ENCODE measurements around the gene TMEM185B. TPM values are rescaled to one million over a fixed set of nuclear protein-coding genes. Genes with fewer than 3 reads are reported as not detected.
"Not testable (repeated sequence)": the region's sequence is repeated elsewhere in the genome, so short reads cannot be mapped to it uniquely, and the experiment has no call there.

Gene TMEM185B
- total RNA-seq, 3 donors from 2014 or later = 35.0 to 38.4 (median 36.3) TPM

DNA sequence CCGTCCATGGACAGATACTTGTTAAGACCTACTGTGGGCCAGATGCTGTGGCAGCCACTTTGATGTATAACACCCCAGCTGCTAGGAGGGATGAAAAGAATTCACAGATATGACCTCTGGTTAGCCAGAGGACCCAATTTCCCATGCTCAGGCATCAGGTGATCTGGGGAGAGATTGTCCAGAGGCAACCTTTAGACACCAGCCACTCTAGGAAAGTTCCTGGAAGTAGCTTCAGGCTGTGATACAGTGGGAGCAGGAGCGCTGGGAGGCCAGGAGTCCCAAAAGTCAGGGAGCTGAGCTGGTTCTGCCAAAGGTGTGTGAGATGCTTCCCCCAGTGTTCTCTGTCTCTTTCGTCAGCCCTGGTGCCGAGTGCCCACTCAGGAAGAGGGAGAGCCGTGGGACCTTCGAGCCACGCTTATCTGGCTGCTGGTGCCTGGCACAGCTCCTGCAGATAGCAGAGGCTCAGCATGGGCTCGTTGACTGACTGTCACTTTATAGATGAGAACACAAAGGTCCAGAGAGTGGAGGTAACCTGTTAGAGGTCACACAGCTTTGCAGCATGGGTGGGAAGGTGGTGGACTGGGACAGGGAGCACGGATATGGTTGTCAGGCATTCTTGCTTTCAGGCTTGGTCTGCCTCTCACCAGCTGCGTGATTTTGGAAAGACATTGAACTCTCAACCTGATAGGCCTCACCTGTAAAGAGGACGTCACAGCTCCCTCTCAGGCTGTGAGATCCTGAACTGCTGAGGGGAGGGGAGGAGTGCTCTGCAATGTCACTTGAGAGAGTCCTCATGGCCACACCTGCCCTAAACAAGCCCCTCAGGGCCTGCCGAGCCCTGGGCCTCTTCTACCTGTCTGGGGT lies 21.7 kb upstream of the TMEM185B start:
- H3K4me3 Mint-ChIP-seq = no peak overlapping the region
- H3K4me1 Mint-ChIP-seq (ENCODE audit: low read depth) = no peaks in the 10 kb centered on the region

DNA sequence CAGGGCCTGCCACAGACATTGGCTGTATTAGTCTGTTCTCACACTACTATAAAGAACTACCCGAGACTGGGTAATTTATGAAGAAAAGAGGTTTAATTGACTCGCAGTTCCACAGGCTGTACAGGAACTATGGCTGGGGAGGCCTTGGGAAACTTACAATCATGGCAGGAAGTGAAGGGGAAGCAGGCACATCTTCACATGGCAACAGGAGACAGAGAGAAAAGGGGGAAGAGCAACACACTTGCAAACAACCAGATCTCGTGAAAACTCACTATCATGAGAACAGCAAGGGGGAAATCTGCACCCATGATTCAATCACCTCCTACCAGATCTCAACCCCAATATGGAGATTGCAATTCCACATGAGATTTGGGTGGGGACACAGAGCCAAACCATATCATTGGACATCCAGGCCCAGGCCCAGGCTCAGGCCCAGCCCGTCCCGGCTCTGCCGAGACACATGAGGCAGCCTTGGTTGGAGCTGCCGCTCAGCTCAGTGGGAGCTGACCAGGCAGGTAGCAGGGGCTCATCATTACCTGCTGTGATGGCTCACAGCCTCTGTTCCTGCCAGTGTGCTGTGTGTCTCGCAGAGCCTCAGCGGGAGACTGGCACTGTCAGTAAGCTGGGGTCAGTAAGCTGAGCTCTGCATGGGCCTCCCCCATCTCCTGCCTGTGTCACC lies 20.8 kb upstream of the TMEM185B start:
- Mint-ChIP-seq H3K36me3 (ENCODE audit: insufficient read depth) (no peaks in the 10 kb centered on the region), H3K4me1 (ENCODE audit: low read depth) (no peaks in the 10 kb centered on the region), H3K4me3 (no peak overlapping the region), H3K27me3 (ENCODE audit: low read depth) (peaks cover 6% of the 10 kb centered on the region), H3K9me3 (peaks cover 4% of the 10 kb centered on the region)
- DNase-seq = no peak
- ATAC-seq = no peak

More for the DNA sequence above, 21.7 kb upstream of the TMEM185B start:
- Mint-ChIP-seq H3K36me3 (ENCODE audit: insufficient read depth) (no peaks in the 10 kb centered on the region), H3K27me3 (ENCODE audit: low read depth) (peaks cover 6% of the 10 kb centered on the region), H3K9me3 (peaks cover 4% of the 10 kb centered on the region)
- DNase-seq (no peak), ATAC-seq (no peak)

DNA sequence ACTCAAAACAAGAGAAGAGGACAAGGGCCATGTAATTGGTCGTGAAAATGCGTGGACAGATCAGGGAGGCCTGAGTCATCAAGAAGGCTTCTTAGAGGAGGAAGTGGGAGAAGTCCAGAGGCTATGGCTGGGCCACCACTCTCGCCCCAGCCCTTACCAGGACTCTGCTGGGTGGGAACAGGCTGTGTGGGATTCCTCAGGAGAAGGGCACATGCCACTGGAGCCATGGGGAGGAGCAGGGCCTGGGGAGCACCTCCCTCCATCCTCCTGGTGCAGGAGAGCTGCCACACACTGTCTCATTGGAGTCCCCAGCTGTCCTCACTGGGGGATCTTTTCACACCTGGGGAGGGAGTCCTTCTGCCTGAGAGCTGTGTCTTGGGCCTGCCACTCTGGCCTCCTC lies 20.0 kb upstream of the TMEM185B start:
- no peak for ATAC-seq
- no peaks in the 10 kb centered on the region for H3K36me3 Mint-ChIP-seq (ENCODE audit: insufficient read depth)

DNA sequence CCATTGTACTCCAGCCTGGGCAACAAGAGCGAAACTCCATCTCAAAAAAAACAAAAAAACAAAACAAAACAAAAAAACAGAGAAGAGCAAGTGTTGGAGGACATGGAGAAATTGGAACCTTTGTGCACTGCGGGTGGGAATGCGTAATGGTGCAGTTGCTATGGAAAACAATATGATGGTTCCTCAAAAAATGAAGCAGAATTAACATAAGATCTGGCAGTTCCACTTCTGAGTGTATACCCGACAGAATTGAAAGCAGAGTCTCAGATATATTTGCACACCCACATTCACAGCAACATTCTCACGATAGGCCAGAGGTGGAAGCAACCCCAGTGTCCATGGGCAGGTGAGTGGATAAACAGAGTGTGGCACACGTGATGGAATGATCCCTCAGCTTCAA lies 18.5 kb upstream of the TMEM185B start:
- Mint-ChIP-seq H3K4me1 (ENCODE audit: low read depth) (no peaks in the 10 kb centered on the region), H3K9me3 (peaks cover 4% of the 10 kb centered on the region), H3K27me3 (ENCODE audit: low read depth) (peaks cover 4% of the 10 kb centered on the region), H3K36me3 (ENCODE audit: insufficient read depth) (no peaks in the 10 kb centered on the region), H3K4me3 (no peak overlapping the region)
- no peak for ATAC-seq
- DNase-seq = no peak

More for the DNA sequence above, 20.0 kb upstream of the TMEM185B start:
- Mint-ChIP-seq H3K9me3 (peaks cover 4% of the 10 kb centered on the region), H3K4me1 (ENCODE audit: low read depth) (no peaks in the 10 kb centered on the region), H3K4me3 (no peak overlapping the region), H3K27me3 (ENCODE audit: low read depth) (peaks cover 6% of the 10 kb centered on the region)
- no peak for DNase-seq

DNA sequence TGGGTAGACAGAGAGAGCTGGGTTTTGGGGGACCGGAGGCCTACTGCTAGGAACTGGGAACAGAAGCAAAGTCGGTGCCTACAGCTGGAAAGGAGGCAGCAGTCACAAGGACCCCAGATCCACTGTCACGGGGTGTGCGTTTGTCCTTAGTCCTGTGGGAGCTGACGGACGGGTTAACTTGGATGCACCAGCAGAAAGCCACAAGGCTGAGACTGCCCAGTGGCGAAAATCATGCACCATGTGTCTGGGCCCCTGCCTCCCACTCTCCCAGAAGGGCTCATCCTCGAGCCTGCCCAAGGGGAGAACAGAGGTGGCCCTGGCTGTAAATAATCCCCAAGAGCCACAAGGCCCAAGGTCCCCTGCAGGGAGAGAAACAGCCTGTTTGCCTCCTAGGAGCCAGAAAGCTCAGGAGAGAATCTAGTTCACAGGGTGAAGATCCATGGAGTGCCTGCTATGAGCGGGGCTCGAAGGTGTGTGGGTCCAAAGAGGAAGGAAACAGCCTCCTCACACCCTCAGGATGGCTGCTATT lies 17.8 kb upstream of the TMEM185B start:
- Mint-ChIP-seq H3K9me3 (peaks cover 4% of the 10 kb centered on the region), H3K4me3 (no peak overlapping the region)

DNA sequence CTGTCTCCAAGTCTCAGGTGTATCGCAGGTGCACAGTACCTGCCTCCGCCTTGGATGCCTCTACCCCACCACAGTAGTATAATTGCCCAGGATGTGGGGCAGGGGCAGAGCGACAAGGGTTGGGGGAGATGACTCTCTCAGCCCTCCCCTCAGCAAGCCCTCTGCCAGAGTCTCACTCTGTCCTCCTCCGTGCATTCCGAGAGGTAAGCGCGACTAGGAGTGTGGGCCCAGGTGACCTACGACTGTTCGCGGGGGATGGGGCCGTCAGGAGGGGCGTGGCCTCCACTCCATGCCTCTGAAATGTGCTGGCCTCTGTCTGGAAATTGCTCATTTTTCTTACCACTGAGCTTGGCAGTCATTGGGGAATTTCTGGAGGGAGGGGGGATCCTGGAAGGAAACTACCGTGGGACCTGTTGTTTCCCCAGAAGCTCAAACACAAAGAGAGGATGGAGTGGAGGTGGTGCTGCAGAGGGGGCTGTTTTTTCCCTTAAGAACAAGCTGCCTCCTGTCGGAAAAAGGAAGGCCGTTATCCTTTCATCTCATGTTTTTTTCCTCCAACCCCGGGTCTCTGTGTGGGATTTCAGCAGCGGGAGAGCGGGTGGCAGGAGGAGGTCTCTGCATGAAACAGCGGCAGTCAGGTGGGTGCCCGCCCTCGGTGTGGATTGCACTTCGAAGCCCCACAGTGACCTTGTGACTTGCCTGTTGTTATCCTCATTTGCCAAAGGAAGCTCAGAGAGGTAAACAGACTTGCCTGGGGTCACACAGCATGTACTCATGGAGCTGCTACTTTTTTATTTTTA lies 16.5 kb upstream of the TMEM185B start:
- no peak for DNase-seq
- no peaks in the 10 kb centered on the region for H3K4me1 Mint-ChIP-seq (ENCODE audit: low read depth)
- no peaks in the 10 kb centered on the region for H3K36me3 Mint-ChIP-seq (ENCODE audit: insufficient read depth)
- peaks cover 4% of the 10 kb centered on the region for H3K9me3 Mint-ChIP-seq
- no peaks in the 10 kb centered on the region for H3K27me3 Mint-ChIP-seq (ENCODE audit: low read depth)
- H3K4me3 Mint-ChIP-seq = no peak overlapping the region
- no peak for ATAC-seq

More for the DNA sequence above, 17.8 kb upstream of the TMEM185B start:
- DNase-seq = no peak
- ATAC-seq = no peak
- no peaks in the 10 kb centered on the region for H3K36me3 Mint-ChIP-seq (ENCODE audit: insufficient read depth)
- no peaks in the 10 kb centered on the region for H3K4me1 Mint-ChIP-seq (ENCODE audit: low read depth)
- no peaks in the 10 kb centered on the region for H3K27me3 Mint-ChIP-seq (ENCODE audit: low read depth)

DNA sequence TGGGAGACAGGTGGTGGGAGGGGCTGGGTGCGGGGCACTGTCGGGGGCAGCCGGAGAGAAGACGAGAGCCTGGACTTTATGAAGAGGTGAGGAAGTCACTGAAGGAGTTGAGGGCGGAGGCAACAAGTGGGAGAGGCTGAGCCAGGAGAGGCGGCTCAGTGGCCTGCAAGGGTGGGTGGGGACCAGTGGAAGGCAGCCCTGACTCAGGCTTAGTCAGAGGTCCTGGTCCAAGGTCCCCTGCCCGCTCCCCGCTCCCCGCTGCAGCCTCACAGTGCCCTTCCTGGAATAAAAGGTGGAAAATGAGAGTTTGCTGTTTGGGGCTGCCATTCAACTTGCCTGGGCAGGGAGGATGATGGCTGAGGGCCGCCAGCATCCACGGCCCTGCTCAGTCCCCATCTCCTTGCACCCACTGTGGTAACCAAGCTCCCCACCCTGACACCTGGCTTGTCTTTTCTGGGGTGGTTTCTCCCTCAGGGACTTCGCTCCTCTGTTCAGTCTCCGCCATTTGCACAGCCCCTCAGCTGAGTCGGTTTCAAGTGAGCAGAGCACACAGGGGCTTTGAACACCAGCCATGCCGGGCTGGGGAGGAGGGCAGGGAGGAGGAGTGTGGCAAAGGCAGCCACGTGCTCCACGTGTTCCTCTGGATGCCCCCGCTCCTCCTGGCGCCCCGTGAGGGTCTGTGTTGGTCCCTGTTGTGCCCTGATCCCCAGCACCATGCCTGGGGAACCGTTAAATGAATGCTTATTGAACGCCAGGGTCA lies 15.7 kb upstream of the TMEM185B start:
- no peaks in the 10 kb centered on the region for H3K36me3 Mint-ChIP-seq (ENCODE audit: insufficient read depth)
- DNase-seq = no peak
- H3K9me3 Mint-ChIP-seq = peaks cover 3% of the 10 kb centered on the region
- no peak overlapping the region for H3K4me3 Mint-ChIP-seq
- H3K27me3 Mint-ChIP-seq (ENCODE audit: low read depth) = no peaks in the 10 kb centered on the region
- ATAC-seq = no peak
- no peaks in the 10 kb centered on the region for H3K4me1 Mint-ChIP-seq (ENCODE audit: low read depth)

DNA sequence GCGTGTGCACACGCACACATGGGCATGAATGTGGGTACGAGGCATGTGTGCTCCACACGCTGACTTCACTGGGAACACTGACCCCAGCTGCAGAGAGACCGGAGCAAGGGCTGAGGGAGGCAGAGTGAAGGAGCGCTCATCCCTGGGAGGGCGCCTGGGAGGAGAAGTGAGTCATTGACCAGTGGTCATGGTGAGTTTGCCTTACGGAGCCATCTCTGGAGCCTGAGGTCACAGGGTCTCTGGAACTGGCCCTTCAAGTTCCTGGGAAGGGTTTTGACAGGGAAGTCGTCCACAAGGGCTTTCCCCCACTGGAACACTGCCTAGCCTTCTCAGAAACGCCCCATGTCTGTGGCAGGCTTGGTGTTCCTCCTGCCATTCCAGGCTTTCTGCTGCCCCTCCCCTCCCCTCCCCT lies 14.3 kb upstream of the TMEM185B start:
- DNase-seq = no peak
- ATAC-seq = no peak
- Mint-ChIP-seq H3K4me3 (no peak overlapping the region), H3K4me1 (ENCODE audit: low read depth) (peaks cover 11% of the 10 kb centered on the region), H3K36me3 (ENCODE audit: insufficient read depth) (no peaks in the 10 kb centered on the region), H3K9me3 (no peaks in the 10 kb centered on the region), H3K27me3 (ENCODE audit: low read depth) (no peaks in the 10 kb centered on the region)

DNA sequence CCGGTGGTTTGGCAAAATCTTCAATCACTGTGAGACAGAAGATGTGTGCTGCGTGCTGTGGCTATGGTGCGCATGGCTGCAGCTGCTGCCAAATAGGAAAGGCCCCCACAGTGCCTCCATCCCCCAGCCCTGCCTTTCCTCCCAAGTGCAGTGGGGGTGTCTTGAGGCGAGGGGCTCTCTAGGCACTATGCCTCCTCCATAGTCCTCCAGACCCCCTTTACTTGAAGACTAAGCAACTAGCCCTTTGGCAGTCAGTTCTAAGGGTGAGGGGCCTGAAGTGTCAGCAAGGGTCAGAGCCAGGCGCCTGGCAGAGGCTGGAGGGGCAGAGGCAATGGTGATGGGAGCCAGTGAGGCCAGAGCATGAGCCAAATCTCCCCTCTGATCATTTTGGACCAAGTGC lies 13.6 kb upstream of the TMEM185B start:
- DNase-seq = no peak
- no peaks in the 10 kb centered on the region for H3K36me3 Mint-ChIP-seq (ENCODE audit: insufficient read depth)
- ATAC-seq = no peak
- H3K9me3 Mint-ChIP-seq = no peaks in the 10 kb centered on the region
- H3K4me1 Mint-ChIP-seq (ENCODE audit: low read depth) = peaks cover 16% of the 10 kb centered on the region
- H3K4me3 Mint-ChIP-seq = no peak overlapping the region
- H3K27me3 Mint-ChIP-seq (ENCODE audit: low read depth) = no peaks in the 10 kb centered on the region

DNA sequence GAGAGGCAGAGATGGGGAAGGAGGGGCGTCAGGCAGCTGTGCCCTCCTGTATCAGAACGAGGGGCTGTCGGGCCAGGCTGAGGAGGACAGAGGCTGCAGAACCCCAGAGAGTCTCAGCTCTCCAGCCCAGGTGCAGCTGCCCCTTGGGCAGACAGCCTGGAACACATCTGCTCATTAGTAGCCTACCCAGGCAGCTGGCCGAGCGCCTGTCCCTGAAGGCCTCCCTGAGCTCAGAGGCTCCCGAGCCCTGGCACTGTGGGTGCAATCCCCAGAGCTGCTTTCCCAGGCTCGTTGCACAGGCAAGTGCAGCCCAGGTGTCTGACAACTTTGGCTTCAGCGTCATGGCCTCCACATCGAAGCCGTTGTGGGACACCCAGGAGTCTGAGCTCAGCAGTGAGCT lies 13.1 kb upstream of the TMEM185B start:
- no peak for ATAC-seq
- H3K4me1 Mint-ChIP-seq (ENCODE audit: low read depth) = peaks cover 20% of the 10 kb centered on the region
- H3K9me3 Mint-ChIP-seq = no peaks in the 10 kb centered on the region
- H3K36me3 Mint-ChIP-seq (ENCODE audit: insufficient read depth) = no peaks in the 10 kb centered on the region
- DNase-seq = no peak
- H3K27me3 Mint-ChIP-seq (ENCODE audit: low read depth) = no peaks in the 10 kb centered on the region
- H3K4me3 Mint-ChIP-seq = no peak overlapping the region

DNA sequence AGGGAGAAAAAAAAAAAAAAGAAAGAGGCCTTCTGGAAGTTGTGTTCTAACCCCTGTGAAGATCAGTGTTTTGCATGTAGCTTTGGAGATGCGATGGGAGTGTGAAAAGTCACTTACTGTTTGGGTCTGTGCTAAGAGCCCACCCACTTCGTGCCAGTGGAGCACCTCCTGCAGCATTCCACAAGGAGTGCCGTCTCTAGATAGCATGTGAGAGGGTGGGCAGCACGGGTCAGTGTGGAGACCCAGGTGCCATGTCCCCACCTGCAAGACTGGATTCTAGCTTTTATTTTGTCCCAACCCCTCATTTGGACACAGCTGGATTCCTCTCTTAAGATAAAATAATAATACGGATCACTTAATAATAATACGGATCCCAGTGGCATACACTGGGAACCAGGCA lies 12.5 kb upstream of the TMEM185B start:
- H3K36me3 Mint-ChIP-seq (ENCODE audit: insufficient read depth) = no peaks in the 10 kb centered on the region
- no peak overlapping the region for H3K4me3 Mint-ChIP-seq
- H3K4me1 Mint-ChIP-seq (ENCODE audit: low read depth) = peaks cover 26% of the 10 kb centered on the region
- no peak for DNase-seq
- no peaks in the 10 kb centered on the region for H3K27me3 Mint-ChIP-seq (ENCODE audit: low read depth)
- no peak for ATAC-seq
- H3K9me3 Mint-ChIP-seq = no peaks in the 10 kb centered on the region

DNA sequence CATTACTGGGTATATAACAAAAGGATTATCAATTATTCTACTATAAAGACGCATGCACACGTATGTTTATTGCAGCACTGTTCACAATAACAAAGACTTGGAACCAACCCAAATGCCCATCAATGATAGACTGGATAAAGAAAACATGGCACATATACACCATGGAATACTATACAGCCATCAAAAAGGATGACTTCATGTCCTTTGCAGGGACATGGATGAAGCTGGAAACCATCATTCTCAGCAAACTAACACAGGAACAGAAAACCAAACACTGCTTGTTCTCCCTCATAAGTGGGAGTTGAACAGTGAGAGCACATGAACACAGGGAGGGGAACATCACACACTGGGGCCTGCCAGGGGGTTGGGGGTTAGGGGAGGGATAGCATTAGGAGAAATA lies 12.0 kb upstream of the TMEM185B start:
- H3K36me3 Mint-ChIP-seq (ENCODE audit: insufficient read depth); ATAC-seq; H3K4me3 Mint-ChIP-seq; H3K9me3 Mint-ChIP-seq; DNase-seq; H3K27me3 Mint-ChIP-seq (ENCODE audit: low read depth): not testable (repeated sequence)
- peaks cover 29% of the 10 kb centered on the region for H3K4me1 Mint-ChIP-seq (ENCODE audit: low read depth)

DNA sequence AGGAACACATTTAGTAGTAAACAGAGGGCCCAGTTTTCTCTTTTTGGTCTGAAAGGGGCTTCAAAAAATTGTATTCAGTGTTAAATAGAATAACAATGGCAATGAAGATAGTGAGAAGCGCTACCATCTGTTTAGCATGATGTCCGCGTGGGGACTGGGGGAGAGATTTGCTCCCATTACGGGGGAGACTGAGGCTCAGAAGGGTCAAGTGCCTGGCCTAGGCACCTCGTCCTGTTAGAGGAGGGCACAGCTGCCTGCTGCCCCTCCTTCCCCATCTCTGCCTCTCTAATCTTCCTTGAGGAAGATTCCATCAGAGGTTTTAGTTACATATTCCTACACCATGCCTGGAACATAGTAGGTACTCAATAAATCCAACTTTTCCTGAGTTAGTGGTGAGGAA lies 10.1 kb upstream of the TMEM185B start:
- peaks cover 46% of the 10 kb centered on the region for H3K4me1 Mint-ChIP-seq (ENCODE audit: low read depth)
- H3K36me3 Mint-ChIP-seq (ENCODE audit: insufficient read depth) = no peaks in the 10 kb centered on the region
- H3K4me3 Mint-ChIP-seq = peak overlapping the region; percentile 29
- no peaks in the 10 kb centered on the region for H3K9me3 Mint-ChIP-seq
- no peak for DNase-seq
- ATAC-seq = no peak
- no peaks in the 10 kb centered on the region for H3K27me3 Mint-ChIP-seq (ENCODE audit: low read depth)

Measured in activated T-cell treated with anti-CD3 and anti-CD28 coated beads, Interleukin-2, amount 50 U/mL, for 4 hours (primary cell).